Neural cell (in vitro differentiated cells): Measurements from ENCODE around the gene SF3B6. TPM values are rescaled to one million over a fixed set of nuclear protein-coding genes. Genes with fewer than 3 reads are reported as not detected.

ENCODE experiments used
- H2AFZ ChIP-seq: fragments of 200-600, 300-800 bp; sonication (generic), shearing (Covaris generic); 2 replicates; pipeline ENCODE4 v1.6.0; 2014; ENCODE audit warnings: low read depth, mild to moderate bottlenecking, antibody characterized with exemption, low read length, moderate library complexity
- H3F3A ChIP-seq: fragments of 200-600 bp; shearing (Covaris generic); 2 replicates; pipeline ENCODE4 v1.6.1; 2016; ENCODE audit warnings: mild to moderate bottlenecking, moderate library complexity, mixed read lengths, antibody characterized with exemption, low read length; ENCODE audit not compliant: insufficient read depth, poor library complexity, severe bottlenecking
- H3K27ac ChIP-seq: fragments of 200-600, 300-800 bp; sonication (generic), shearing (Covaris generic); 2 replicates; pipeline ENCODE4 v1.5.1; 2014; ENCODE audit warnings: mild to moderate bottlenecking, low read length, moderate library complexity
- H3K27me3 ChIP-seq: fragments of 300-800, 200-600 bp; sonication (generic), shearing (Covaris generic); 2 replicates; pipeline ENCODE4 v1.6.0; 2014; ENCODE audit warnings: mild to moderate bottlenecking, low read depth, low read length, moderate library complexity; ENCODE audit not compliant: insufficient read depth
- H3K36me3 ChIP-seq: fragments of 300-800, 200-600 bp; sonication (generic), shearing (Covaris generic); 2 replicates; pipeline ENCODE4 v1.5.1; 2014; ENCODE audit warnings: mild to moderate bottlenecking, antibody characterized with exemption, low read length, moderate library complexity; ENCODE audit not compliant: insufficient read depth
- H3K4me2 ChIP-seq: fragments of 300-800, 200-600 bp; sonication (generic), shearing (Covaris generic); 2 replicates; pipeline ENCODE4 v1.6.0; 2014; ENCODE audit warnings: mild to moderate bottlenecking, low read length
- H3K4me3 ChIP-seq: fragments of 300-800, 200-600 bp; sonication (generic), shearing (Covaris generic); 2 replicates; pipeline ENCODE4 v1.5.1; 2014; ENCODE audit warnings: mild to moderate bottlenecking, low read length, moderate library complexity
- H3K79me2 ChIP-seq: fragments of 200-600 bp; shearing (Covaris generic); replicated peaks from 2 replicates; pipeline ENCODE4 v1.6.0; 2014; ENCODE audit warnings: mild to moderate bottlenecking, low read length, moderate library complexity; ENCODE audit not compliant: insufficient read depth
- H3K9ac ChIP-seq: fragments of 300-800, 200-600 bp; sonication (generic), shearing (Covaris generic); 2 replicates; pipeline ENCODE4 v1.6.1; 2016; ENCODE audit warnings: mild to moderate bottlenecking, low read length, mixed read lengths
- H3K9me2 ChIP-seq: fragments of 200-600 bp; shearing (Covaris generic); 2 replicates; pipeline ENCODE4 v1.6.1; 2016; ENCODE audit warnings: mild to moderate bottlenecking, low read length, mixed read lengths; ENCODE audit not compliant: insufficient read depth
- H3K9me3 ChIP-seq: fragments of 200-600, 300-800 bp; sonication (generic), shearing (Covaris generic); 2 replicates; pipeline ENCODE4 v1.6.1; 2016; ENCODE audit warnings: mild to moderate bottlenecking, mixed run types, low read length, moderate library complexity, mixed read lengths
- H4K20me1 ChIP-seq: fragments of 200-600 bp; shearing (Covaris generic); 2 replicates; pipeline ENCODE4 v1.6.1; 2016; ENCODE audit warnings: mild to moderate bottlenecking, mixed run types; ENCODE audit not compliant: insufficient read depth
- EP300 ChIP-seq: fragments of 450-650 bp; conservative IDR thresholded peaks from 2 replicates; pipeline ENCODE4 v1.6.1; 2014; ENCODE audit warnings: antibody characterized with exemption, mild to moderate bottlenecking, moderate library complexity; ENCODE audit not compliant: poor library complexity, severe bottlenecking
- EZH2 ChIP-seq: fragments of 200-600, 300-800 bp; shearing (Covaris generic), sonication (generic); IDR thresholded peaks from 2 replicates; pipeline ENCODE4 v1.6.1; 2014; ENCODE audit warnings: antibody characterized with exemption, low read length, borderline replicate concordance, mild to moderate bottlenecking; ENCODE audit not compliant: insufficient read depth, poor library complexity, severe bottlenecking
- MXI1 ChIP-seq: fragments of 450-650 bp; conservative IDR thresholded peaks from 2 replicates; pipeline ENCODE4 v1.6.1; 2014; ENCODE audit warnings: antibody characterized with exemption, mild to moderate bottlenecking; ENCODE audit not compliant: poor library complexity, severe bottlenecking
- POLR2AphosphoS5 ChIP-seq: IDR thresholded peaks from 2 replicates; pipeline ENCODE4 v1.6.1; 2012
- RAD21 ChIP-seq: fragments of 450-650 bp; conservative IDR thresholded peaks from 2 replicates; pipeline ENCODE4 v1.6.1; 2014; ENCODE audit warnings: antibody characterized with exemption, mild to moderate bottlenecking, moderate library complexity
- SMC3 ChIP-seq: fragments of 450-650 bp; conservative IDR thresholded peaks from 2 replicates; pipeline ENCODE4 v1.6.1; 2014; ENCODE audit warnings: antibody characterized with exemption, mild to moderate bottlenecking, moderate library complexity; ENCODE audit not compliant: poor library complexity
- TAF1 ChIP-seq: IDR thresholded peaks from 2 replicates; pipeline ENCODE4 v1.6.1; 2012; ENCODE audit warnings: low read depth
- polyA plus RNA-seq: library from polyadenylated mRNA; depleted of rRNA; stranded (reverse); fragments of >200 nt; gene quantifications from 2 replicates; pipeline ENCODE4 v1.2.3, GENCODE V29; 2014
- TF ChIP-seq, protein P1 (sequence below): fragments of 450-650 bp; IDR thresholded peaks from 2 replicates; pipeline ENCODE4 v1.5.1; 2014; ENCODE audit warnings: antibody characterized with exemption, mild to moderate bottlenecking, moderate library complexity; ENCODE audit not compliant: poor library complexity, severe bottlenecking
- TF ChIP-seq, protein P2 (sequence below): IDR thresholded peaks from 2 replicates; pipeline ENCODE4 v1.6.1; 2012; ENCODE audit warnings: borderline replicate concordance

Gene SF3B6
- polyA plus RNA-seq, 1 donor from 2014 or later = 442 TPM

DNA sequence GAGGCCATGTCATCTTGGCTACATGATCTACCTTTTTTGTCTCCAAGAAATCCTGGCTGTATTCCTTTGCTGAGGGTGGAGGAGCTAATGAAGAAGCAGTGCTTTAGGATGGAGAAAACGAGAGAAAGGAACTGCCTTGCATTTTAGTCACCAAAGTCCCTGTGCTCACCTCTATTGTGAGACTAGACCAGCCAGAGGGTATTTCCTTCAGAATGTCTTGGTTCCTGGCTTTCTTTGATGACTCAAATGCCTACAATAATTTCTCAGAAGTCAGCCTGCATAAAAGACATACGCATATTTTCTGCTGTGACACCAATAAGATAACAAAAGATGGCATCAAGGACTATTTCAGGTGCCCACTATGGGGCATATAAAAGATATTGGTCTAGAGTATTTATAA is 10.8 kb downstream of the SF3B6 start:
- H3K36me3 ChIP-seq = peaks cover 11% of the 10 kb centered on the region
- H3K9me3 ChIP-seq = no peaks in the 10 kb centered on the region
- H2AFZ ChIP-seq = no peak overlapping the region
- H3K4me3 ChIP-seq = no peak overlapping the region
- no peaks in the 10 kb centered on the region for H3F3A ChIP-seq
- H3K9me2 ChIP-seq = no peaks in the 10 kb centered on the region
- no peak overlapping the region for H3K4me2 ChIP-seq
- H3K27me3 ChIP-seq = no peaks in the 10 kb centered on the region
- H3K27ac ChIP-seq = no peak overlapping the region
- no peaks in the 10 kb centered on the region for H4K20me1 ChIP-seq
- no peak overlapping the region for H3K9ac ChIP-seq
- no peak for TF ChIP-seq POLR2AphosphoS5
- TF ChIP-seq, protein P1, sequence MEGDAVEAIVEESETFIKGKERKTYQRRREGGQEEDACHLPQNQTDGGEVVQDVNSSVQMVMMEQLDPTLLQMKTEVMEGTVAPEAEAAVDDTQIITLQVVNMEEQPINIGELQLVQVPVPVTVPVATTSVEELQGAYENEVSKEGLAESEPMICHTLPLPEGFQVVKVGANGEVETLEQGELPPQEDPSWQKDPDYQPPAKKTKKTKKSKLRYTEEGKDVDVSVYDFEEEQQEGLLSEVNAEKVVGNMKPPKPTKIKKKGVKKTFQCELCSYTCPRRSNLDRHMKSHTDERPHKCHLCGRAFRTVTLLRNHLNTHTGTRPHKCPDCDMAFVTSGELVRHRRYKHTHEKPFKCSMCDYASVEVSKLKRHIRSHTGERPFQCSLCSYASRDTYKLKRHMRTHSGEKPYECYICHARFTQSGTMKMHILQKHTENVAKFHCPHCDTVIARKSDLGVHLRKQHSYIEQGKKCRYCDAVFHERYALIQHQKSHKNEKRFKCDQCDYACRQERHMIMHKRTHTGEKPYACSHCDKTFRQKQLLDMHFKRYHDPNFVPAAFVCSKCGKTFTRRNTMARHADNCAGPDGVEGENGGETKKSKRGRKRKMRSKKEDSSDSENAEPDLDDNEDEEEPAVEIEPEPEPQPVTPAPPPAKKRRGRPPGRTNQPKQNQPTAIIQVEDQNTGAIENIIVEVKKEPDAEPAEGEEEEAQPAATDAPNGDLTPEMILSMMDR = no peak
- no peak for TF ChIP-seq RAD21
- no peak for TF ChIP-seq SMC3
- no peak for TF ChIP-seq EZH2
- TF ChIP-seq MXI1 = no peak
- TF ChIP-seq EP300 = no peak
- TF ChIP-seq TAF1 = no peak
- TF ChIP-seq, protein P2, sequence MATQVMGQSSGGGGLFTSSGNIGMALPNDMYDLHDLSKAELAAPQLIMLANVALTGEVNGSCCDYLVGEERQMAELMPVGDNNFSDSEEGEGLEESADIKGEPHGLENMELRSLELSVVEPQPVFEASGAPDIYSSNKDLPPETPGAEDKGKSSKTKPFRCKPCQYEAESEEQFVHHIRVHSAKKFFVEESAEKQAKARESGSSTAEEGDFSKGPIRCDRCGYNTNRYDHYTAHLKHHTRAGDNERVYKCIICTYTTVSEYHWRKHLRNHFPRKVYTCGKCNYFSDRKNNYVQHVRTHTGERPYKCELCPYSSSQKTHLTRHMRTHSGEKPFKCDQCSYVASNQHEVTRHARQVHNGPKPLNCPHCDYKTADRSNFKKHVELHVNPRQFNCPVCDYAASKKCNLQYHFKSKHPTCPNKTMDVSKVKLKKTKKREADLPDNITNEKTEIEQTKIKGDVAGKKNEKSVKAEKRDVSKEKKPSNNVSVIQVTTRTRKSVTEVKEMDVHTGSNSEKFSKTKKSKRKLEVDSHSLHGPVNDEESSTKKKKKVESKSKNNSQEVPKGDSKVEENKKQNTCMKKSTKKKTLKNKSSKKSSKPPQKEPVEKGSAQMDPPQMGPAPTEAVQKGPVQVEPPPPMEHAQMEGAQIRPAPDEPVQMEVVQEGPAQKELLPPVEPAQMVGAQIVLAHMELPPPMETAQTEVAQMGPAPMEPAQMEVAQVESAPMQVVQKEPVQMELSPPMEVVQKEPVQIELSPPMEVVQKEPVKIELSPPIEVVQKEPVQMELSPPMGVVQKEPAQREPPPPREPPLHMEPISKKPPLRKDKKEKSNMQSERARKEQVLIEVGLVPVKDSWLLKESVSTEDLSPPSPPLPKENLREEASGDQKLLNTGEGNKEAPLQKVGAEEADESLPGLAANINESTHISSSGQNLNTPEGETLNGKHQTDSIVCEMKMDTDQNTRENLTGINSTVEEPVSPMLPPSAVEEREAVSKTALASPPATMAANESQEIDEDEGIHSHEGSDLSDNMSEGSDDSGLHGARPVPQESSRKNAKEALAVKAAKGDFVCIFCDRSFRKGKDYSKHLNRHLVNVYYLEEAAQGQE = no peak
- H3K79me2 ChIP-seq = no peaks in the 10 kb centered on the region

- no peak overlapping the region for H3K4me2 ChIP-seq
- no peaks in the 10 kb centered on the region for H3F3A ChIP-seq
- H3K36me3 ChIP-seq = peaks cover 5% of the 10 kb centered on the region
- H4K20me1 ChIP-seq = no peaks in the 10 kb centered on the region
- TF ChIP-seq RAD21 = no peak
- TF ChIP-seq, protein P2 = no peak
- TF ChIP-seq, protein P1 = no peak
- TF ChIP-seq SMC3 = no peak
- H3K9me2 ChIP-seq = no peaks in the 10 kb centered on the region
- H3K9me3 ChIP-seq = no peaks in the 10 kb centered on the region
- no peaks in the 10 kb centered on the region for H3K27me3 ChIP-seq
- H3K4me3 ChIP-seq = no peak overlapping the region
- no peak overlapping the region for H3K9ac ChIP-seq
- H3K27ac ChIP-seq = no peak overlapping the region
- H2AFZ ChIP-seq = no peak overlapping the region
- no peaks in the 10 kb centered on the region for H3K79me2 ChIP-seq
Measured at GRCh38 chr2:24058564-24059271, 17.4 kb downstream of the SF3B6 start.
